Kasumi-1 (cell line): ENCODE data around the gene HGS.

Experiments
- DNase-seq, 2 experiments: peaks; one replicate each; lab custom pipeline; 2025; lab: John Stamatoyannopoulos, UW

The HGS gene

DNA sequence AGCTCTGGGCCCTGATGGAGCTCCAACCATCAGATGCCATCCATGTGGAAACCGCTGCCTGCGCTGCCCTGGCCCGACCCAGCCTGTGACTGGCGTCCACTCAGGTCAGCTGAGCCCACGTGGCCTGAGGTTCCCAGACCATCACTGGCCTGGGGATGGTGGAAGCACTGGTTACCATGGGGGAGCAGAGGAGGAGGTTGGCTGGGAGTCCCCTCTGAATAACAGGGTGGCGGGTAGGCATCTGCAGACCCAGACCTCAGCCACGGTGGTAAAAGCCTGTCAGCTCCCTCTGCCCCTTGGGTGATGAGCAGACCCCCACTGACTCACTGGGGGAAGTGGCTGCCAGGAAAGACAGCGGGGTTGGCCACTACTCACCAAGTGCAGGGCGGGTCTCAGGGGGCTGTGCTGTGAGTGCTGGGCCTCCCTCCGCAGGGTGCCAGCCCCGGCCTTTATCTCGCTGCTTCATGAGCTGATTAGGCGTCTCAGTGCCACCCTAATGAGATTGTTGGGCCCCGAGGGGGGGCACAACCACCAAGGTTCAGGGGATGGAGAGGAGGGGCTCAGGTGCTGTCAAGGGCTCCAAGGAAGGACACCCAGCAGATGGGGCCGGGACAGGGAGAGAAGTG is 27.6 kb upstream of the HGS start, which contains the start of gene PDE6G:
Gene PDE6G (minus strand): TSS at position 425 of the 626 bp plus-strand sequence. CDS start 3,237 bp downstream, outside the sequence.
- DNase-seq = no peak

DNA sequence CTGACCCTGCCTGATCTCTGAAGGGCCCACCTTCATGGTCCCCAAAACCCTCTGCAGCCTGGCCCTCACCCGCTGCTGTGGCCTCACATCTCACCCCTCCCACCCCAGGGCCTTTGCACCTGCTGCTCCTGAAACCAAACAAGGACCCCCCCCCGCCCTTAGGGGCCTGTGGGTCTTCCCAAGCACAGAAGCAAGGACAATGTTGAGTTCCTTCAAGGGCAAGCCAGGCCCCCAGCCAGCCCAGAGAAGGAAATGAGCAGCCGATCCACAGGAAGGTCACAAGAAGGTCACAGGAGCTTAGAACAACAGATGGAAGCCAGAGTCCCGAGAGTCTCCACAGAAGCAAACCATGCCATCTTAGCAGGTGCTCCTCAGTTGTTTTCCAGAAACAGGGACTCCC is 27.0 kb upstream of the HGS start:
- DNase-seq = no peak

DNA sequence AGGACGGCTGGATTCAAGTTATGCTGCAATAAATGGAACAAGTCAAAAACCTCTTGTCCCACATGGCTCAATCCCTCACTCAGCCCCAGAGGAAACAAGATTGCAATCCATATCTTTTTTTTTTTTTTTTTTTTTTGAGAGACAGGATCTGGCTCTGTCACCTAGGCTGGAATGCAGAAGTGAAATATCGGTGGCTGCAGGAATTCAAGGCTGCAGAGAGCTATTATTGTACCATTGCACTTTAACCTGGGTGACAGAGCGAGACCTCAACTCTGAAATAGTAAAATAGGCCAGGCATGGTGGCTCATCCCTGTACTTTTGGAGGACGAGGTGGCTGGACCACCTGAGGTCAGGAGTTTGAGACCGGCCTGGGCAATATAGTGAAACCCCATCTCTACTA is 24.8 kb upstream of the HGS start:
- DNase-seq = no peak

DNA sequence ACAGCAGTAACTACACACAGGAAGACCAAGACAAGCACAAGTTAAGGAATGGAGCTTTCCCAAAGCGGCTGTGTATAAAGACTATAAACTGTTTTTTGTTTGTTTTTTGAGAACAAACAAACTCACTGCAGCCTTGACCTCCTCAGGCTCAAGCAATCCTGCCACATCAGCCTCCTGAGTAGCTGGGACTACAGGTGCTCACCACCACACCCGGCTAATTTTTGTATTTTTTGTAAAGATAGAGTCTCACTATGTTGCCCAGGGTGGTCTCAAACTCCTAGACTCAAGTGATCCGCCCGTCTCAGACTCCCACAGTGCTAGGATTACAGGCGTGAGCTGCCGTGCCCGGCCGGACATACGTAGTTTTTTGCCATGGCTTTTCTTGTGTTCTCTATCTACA is 23.4 kb upstream of the HGS start:
- no peak for DNase-seq

DNA sequence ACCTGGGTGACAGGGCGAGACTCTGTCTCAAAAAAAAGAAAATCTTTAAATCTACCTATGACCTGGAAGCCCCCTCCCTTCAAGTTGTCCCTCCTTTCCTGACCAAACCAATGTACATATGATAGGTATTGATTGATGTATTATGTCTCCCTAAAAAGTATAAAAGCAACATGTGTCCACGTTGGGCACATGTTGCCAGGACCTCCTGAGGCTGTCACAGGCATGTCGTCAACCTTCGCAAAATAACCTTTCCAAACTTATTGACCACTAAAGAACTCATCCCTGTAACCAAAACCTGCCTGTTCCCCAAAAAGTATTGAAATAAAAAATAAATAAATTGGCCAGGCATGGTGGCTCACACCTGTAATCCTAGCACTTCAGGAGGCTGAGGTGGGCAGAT is 21.8 kb upstream of the HGS start:
- no peak for DNase-seq

DNA sequence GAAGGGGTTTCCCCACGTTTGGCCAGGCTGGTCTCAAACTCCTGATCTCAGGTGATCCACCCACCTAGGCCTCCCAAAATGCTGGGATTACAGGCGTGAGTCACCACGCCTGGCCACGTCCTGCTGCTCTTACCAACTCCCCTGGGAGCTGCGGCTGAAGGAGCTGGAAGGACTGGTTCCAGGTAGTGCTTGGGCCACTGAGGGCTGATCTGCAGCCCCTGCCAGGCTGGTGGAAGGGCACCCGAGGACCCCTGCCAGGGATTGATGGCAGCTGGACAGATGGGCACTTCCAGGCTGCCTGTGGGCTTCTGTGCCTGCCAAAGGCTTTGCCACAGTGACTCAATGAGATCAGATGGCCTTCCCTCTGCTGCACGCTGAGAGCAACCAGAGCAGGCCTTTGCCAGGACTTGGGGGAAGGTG is 19.8 kb upstream of the HGS start:
- DNase-seq = no peak

DNA sequence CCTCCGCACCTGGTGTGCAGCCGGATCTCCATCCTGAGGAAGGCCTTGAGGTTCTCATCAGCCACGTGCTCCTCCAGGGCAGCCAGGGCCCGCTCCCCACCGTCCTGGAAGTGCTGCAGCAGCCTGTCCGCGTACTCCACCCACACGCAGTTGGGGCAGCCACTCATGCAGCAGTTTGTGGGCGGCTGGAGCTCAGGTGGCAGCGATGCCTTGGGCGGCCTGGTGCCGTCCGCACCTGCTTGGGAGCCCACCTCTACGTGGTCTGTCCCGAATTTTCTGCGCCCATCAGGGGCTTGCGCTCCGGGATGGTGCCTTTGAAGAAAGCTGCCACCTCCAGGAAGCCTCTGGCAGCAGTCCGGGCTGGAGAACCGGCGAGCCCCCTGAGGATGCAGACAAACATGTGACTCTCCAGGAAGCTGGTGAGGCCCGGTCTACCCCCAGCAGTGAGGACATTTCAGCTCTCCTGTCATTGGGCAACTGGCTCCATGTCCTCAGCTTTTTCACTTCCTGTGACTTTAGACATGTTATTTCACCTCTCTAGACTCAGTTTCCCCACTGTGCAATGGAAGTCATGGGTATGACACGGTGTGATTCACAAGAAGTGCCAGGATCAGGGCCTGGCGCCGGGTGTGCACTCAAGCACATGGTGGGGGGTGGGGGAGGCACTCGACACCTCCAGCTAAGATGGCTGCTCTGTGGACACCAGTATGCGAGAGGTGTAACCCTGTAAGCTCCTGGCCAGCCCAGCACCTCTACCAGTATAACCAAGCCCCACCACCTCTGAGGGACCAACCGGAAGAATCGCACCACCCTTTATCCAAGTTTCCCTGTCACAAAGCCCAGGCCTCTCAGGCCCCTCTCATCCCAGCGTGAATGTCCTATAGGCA is 18.4 kb upstream of the HGS start:
- peak; percentile 37 to 47 for DNase-seq

DNA sequence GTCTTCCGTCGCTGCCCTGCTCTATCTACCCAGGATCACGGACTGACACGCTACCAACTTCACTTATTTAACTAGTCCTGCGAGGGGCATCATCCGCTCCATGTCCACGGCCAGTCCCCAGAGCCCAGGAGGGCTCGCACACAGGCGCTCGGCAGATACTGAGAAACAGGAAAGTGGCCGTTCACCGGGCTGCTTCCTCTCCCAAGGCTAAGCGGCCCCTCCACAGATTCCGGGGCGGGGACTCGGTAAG is 17.8 kb upstream of the HGS start:
- DNase-seq = peak in 1 of 2 experiments; percentile 37

DNA sequence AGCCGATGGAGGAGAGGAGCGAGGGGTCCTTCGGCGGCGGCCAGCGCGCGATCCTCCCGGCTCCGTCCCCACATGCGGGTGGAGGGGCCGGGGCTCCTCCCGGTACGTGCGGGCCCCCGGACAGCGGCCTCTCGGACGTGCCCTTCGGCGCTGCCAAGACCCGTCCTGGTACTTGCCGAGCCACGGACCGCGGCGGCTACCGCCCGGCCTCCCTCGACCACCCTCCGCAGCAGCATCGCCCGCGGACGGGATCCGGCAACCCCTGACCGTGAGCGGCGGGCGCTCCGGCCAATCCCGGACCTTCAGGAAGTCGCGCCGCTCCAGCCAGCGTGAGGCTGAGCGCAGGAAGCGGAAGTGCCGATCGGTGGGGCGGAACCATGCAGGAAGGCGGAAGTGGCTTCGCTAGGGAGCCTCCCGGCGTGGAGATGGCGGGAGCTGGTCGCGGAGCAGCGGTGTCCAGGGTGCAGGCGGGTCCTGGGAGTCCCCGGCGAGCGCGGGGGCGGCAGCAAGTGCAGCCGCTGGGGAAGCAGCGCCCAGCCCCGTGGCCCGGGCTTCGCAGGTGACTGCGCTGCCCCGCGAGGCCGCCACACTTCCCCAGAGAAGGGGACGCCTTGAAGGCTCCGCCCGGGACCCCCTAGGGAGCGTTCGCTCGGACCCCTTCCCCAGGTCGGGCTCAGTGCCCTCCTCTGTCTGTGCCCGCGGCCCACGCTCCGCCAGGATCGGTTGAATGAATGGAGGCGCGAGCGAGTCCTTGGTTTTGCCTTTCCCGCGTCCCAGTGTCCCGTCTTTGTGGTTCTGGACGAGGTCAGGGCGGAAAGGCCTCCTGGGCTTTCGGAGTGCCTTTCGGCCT is 17.2 kb upstream of the HGS start, which contains the start of the genes CCDC137 and OXLD1:
Gene CCDC137 (plus strand): TSS at position 396 of the 850 bp plus-strand sequence. CDS start 30 bp downstream, at position 426.
Gene OXLD1 (minus strand): TSS at position 264 of the 850 bp plus-strand sequence. CDS start 28 bp downstream, at position 236.
- DNase-seq = peak; percentile 97 to 98

DNA sequence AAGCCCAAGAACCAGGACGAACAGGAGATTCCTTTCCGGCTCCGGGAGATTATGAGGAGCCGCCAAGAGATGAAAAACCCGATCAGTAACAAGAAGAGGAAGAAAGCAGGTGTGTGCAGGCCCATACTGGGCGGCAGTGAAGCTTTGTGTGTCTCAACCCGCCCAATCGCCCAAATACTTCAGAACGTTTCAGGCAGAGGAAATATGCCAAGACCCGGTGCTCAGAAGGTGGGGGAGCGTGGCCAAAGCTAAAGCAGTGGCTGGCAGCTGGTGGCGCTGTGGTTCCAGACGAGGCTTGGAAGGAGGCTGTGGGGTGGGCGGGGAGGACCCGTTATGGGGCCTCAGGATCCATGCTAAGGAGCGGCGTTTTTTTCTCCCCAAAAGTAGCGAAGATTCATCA is 16.1 kb upstream of the HGS start:
- DNase-seq = peak; percentile 58 to 68

DNA sequence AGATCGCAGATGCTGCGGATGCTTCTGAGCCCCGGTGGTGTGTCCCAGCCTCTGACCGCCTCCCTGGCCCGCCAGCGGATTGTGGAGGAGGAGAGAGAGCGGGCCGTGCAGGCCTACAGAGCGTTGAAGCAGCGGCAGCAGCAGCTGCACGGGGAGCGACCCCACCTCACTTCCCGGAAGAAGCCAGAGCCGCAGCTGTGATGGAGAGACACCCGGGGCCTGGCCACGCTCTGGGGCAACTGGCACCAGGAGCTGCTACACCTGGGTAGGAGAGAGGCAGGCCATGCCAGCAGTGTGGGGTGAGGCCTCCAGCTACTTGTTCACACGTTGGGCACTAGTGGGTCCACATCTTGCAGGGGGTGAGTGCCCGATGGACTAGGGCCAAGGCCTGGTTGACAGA is 11.3 kb upstream of the HGS start:
- DNase-seq = no peak

DNA sequence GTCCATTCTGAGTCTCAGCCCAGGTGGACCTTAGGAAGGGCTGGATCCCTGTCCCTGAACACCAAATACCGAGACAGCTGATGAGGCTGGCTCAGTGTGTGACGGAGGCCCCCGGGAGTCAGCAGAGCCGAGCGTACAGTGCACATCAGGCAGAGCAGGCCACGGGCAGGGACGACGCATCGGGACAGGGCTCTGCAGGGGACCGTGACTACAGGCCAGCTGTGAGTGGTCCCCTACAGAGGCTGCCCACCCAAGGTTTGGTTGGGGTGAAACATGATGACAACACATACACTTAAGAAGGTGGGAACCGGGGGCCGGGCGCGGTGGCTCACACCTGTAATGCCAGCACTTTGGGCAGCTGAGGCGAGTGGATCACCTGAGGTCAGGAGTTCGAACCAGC is 10.9 kb upstream of the HGS start:
- DNase-seq = no peak

DNA sequence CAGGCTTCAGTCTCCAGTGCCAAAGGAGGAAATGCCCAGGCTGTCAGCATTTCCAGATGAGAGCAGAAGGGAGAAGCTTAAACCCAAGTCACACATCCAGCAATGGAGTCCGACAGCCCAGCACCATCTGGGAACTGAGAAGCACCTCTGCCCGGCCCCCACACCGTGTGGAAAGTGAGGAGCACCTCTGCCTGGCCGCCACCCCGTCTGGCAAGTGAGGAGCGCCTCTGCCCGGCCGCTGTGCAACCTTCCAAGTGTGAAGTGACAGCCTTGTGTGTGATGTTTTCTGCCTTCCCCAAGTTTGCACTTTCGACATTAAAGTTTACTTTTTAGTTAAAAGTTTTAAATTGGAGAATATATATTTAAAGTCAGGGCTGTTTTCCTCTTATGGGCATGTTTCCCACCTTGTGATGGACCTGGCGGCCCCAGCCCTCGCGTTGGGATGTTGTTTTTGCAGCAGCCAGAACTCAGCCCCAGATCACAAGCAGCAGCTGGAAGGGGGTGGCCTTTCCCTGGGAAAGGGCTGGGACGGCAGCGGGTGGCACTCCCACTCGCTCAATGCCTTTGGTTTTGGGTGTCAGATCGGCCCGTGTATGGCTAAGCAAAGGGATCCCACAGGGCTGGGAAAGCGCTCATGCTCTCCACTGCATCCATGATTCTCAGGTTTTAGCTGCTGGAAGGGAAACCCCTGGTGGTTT is 10.1 kb upstream of the HGS start:
- no peak for DNase-seq

DNA sequence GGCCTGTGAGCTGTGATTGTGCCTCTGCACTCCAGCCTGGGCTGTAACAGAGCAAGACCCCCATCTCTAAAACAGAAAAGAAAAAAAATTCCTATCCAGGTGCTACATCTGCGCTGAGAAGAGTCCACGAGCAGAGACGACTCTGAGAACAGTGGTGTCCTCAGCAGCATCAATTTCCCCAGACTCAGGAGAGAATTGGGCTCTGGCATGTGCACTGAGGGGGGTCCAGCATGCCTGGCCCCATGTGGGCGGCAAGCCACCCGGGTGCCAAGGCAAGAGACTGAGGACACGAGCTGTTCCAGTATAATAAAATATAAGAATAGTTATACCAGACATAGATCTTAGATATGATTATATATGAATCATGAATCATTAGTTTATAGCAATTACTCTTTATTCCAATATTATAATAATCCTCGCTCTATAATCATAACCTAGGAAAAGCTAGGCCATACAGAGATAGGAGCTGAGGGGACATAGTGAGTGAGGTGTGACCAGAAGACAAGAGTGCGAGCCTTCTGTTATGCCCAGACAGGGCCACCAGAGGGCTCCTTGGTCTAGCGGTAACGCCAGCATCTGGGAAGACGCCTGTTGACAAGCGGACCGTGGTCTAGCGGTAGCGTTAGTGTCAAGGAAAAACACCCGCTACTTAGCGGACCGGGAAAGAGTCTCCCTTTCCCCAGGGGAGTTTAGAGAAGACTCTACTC is 8.1 kb upstream of the HGS start:
- peak; percentile 67 for DNase-seq

DNA sequence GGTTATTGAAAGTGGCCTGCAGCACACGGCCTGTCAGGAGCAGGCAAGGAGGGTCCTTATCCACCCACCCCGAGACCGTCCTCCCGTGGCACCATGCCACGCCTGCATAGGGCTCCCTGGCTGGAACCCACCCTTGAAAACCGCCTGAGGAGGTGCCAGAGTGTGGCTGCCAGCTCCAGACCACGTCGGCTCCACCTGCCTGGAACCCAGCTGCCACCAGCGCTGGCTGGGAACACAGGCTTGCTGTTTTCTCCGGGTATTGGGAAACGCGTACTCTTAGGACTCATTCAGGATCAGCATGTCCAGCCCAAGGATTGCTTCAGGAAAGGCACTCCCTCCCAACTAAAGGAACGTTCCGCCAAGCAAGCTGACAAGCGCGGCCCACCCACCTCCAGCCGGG is 6.9 kb upstream of the HGS start:
- DNase-seq = no peak

DNA sequence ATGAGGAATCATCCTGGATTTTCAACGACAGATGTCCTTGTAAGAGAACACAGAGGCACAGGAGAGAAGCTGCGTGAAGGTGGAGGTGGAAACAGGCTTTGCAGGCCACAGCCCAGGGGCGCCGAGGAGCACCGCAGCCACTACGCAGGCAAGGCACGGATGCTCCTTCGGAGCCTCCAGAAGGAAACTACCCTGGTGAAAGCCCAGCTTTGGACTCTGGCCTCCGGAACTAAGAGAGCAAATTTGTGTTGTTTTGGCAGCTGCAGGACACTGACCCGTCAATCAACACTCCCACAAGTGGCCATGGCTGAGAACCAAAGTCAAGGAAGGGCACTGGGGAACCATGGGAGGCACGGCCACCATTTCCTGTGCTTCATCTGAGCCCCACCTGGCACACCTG is 3.7 kb upstream of the HGS start:
- DNase-seq = no peak

DNA sequence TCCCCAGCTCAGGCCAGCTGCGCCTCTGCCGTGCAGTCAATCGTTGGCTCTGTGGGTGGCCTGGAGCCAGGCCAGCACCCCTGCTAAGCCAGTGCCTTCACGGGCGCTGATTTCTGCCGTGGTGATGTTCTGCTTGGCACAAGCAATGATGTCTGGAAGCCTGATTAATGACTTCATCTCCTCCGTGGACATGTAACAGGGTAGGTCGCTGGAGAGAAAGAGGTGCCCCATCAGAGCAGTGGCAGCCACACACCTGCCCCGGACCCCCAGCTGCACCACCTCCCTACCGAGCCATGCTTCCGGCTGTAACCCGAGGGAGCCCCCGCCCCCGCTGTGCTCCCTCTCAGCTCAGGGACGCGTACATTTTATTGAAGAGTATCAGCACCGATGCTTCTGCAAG is 2.1 kb upstream of the HGS start:
- no peak for DNase-seq

DNA sequence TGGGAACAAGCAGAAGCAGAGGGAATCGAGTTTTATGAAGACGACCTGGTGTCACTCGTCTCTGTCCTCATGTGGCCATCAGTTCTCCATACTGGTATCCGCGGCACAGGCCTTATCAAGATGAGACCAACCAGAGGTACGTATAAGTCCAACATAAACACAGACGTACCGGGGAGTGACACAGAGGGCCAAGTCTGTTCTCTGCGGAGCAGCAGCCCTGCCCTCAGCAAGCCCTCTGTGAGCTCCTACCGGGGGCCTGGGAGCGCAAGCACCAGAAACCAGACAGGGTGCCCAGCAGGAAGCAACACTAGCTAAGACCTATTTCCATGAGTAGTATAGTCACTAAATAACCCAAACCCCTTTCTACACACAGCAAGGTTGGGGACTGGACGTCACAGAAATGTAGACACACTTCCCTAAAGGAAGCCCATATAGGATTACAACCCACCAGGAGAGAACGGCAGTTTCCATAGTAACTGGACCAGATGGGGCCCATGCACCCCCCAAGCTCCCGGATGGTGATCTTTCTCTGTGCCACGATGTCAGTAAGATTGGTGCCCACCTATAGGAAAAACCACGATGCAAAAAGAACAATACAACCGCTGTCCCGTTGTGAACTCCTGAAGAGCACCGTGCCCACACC is 1.1 kb upstream of the HGS start:
- peak; percentile 56 to 68 for DNase-seq

DNA sequence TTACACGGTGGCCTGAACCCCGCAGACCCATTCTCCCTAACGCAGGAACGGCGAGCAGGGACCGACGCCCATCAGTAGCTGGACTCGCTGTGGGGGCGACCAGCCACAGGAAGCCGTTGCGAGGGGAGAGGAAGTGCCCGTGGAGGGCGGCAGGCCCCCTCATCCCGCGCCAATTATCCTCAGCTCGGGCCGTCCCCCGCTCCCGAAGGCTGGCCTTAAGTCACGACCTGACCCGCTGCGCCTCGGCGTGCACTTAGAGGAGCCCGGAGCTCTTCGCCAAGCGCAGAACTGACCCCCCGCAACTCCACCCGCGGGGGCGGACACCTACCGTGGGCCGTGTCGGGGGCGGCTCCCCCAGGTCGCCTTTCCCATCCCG is 615 bp upstream of the HGS start:
- peak in 1 of 2 experiments; percentile 49 for DNase-seq

DNA sequence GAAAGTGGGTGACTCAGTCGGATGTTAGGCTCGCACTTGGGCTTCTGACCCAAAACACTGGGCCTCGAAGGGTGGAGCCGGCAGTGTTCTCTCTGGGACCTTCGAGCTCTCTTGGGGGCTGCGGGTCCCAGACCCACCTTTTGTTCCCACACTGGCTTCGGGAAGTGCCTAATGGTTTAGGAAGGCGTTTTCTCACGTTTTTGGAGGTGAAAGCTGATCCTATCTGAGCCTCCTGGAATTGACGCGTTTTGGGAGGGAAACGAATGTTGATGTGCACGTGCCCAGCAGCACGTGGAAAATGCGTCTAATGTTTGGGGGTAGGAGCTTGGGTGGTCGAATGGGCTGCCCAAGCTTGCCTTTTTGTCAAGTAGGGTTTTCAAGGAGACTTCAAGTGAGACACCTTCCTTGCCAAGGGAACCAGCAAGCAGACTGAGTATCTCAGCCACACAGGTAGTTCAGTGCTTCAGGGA is 666 bp downstream of the HGS start:
- no peak for DNase-seq

DNA sequence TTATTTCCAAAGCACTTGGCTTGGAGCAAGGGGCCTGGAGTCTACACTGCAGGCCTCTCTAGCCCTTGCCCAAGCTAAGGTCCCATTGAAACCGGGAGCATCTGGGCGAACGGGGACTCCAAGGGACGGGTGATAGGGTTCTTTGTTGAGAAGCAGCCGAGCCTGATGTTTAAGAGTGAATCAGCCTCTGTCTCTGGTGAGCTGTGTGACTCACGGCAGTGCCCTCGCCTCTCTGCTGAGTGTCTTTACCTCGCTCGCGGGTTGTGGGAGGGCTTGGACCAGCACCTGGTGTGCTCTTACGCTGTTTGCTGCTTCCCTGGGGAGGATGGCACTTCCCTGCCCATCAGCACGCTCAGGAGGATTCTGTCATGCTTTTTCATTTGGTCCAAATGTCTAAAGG is 1.3 kb downstream of the HGS start:
- no peak for DNase-seq
